Activated T-helper 2 cell treated with anti-CD3 and anti-CD28 coated beads, Interferon-gamma antibody, Interleukin-2, Interleukin-4, amounts not matched to agents 10 μg/mL and 5 μg/mL and 100 μg/mL, durations not matched to agents 14 hours and 24 hours and 36 hours (primary cell): Measurements from ENCODE around the gene CIAO3. TPM values are rescaled to one million over a fixed set of nuclear protein-coding genes. Genes with fewer than 3 reads are reported as not detected.

Experiments
- DNase-seq: peaks from one replicate; pipeline ENCODE4 v3.0.0; 2021; ENCODE audit warnings: low spot score
- H3K27ac Mint-ChIP-seq: one replicate; pipeline ENCODE4 v1.8.0; 2021; ENCODE audit warnings: mixed read lengths
- H3K27me3 Mint-ChIP-seq: one replicate; pipeline ENCODE4 v1.8.0; 2021; ENCODE audit warnings: low read depth, mixed read lengths
- H3K36me3 Mint-ChIP-seq: one replicate; pipeline ENCODE4 v1.8.0; 2021; ENCODE audit warnings: low read depth, mixed read lengths
- H3K4me1 Mint-ChIP-seq: one replicate; pipeline ENCODE4 v1.8.0; 2021; ENCODE audit warnings: low read depth, mixed read lengths
- H3K4me3 Mint-ChIP-seq: one replicate; pipeline ENCODE4 v1.8.0; 2021; ENCODE audit warnings: low read depth, mild to moderate bottlenecking, moderate library complexity, mixed read lengths
- H3K9me3 Mint-ChIP-seq: one replicate; pipeline ENCODE4 v1.8.0; 2021; ENCODE audit warnings: mixed read lengths
- intact Hi-C: fragments of 100-400 bp; cut with micrococcal nuclease; formaldehyde crosslinking; loops from one replicate; pipeline ENCODE4 v1.15.1; 2023
- total RNA-seq: library from RNA; stranded (reverse); gene quantifications from 2 replicates; pipeline ENCODE4 v1.2.3, GENCODE V29; 2022

Gene CIAO3
- total RNA-seq, 1 donor from 2014 or later: 43.4 TPM

DNA sequence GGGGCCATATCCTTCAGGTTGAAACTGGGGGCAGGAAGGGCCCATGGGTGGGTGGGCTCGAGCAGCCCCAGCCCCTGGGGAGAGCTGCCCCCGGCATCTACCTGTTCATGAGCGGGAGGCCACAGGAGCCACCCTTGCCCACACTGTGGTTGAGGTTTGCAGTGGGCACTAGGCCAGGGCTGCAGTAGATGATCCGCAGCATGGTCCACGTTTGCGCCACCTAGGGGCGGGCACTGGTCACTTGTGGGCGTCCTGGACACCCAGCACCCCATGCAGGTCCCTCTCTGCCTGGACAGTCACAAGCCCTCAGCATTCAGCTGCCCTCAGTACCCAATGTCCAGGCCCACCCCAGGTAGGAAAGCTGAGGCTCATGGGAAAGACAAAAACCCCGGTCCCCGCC is 54.8 kb downstream of the CIAO3 start:
- no peak for DNase-seq
- Mint-ChIP-seq H3K9me3 (no peaks in the 10 kb centered on the region), H3K36me3 (peaks cover 34% of the 10 kb centered on the region), H3K27ac (no peak overlapping the region), H3K4me3 (peak overlapping the region; percentile 47), H3K4me1 (peaks cover 18% of the 10 kb centered on the region), H3K27me3 (no peaks in the 10 kb centered on the region)
- intact Hi-C loops: no loop called here

DNA sequence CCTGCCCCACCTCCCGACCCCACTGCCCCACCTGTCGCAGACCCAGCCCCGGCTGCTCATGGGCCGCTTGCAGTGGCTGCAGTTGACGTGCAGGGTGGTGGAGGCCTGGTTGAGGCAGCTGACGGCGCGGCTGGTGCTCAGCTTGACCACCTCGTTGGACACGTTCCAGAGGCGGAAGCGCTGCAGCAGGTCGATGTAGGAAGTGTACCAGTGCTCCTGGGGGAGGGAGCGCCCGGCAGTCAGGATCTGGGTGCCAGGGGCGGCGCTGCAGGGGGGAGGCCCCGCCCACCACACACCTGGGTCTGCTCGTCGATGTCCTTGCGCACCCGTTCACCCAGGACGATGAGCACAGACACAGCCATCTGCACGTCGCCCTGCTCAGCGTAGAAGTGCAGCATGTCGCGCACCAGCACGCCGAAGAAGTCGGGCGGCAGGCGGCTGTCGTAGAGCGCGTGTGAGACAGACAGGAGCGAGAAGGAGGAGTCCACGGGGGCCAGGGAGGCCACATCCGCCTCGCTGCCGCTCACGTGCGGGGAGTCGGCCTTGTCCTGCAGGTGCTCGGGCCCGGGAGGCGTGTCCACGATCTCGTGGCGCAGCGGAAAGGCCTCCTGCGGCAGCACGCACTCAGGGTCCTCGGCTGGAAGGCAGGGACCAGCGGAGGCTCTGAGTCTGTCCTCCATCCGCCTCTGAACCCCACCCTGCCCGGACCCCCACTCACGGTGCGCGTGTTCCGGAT is 55.7 kb downstream of the CIAO3 start:
- H3K27me3 Mint-ChIP-seq: no peaks in the 10 kb centered on the region
- DNase-seq: no peak
- intact Hi-C loops: loop anchor here (5.0 kb wide), 2 partner anchors 48 to 98 kb away; partner anchors contain the start of gene METTL26
- peaks cover 33% of the 10 kb centered on the region for H3K36me3 Mint-ChIP-seq
- H3K4me1 Mint-ChIP-seq: peaks cover 18% of the 10 kb centered on the region
- H3K9me3 Mint-ChIP-seq: no peaks in the 10 kb centered on the region
- H3K27ac Mint-ChIP-seq: no peak overlapping the region
- no peak overlapping the region for H3K4me3 Mint-ChIP-seq

DNA sequence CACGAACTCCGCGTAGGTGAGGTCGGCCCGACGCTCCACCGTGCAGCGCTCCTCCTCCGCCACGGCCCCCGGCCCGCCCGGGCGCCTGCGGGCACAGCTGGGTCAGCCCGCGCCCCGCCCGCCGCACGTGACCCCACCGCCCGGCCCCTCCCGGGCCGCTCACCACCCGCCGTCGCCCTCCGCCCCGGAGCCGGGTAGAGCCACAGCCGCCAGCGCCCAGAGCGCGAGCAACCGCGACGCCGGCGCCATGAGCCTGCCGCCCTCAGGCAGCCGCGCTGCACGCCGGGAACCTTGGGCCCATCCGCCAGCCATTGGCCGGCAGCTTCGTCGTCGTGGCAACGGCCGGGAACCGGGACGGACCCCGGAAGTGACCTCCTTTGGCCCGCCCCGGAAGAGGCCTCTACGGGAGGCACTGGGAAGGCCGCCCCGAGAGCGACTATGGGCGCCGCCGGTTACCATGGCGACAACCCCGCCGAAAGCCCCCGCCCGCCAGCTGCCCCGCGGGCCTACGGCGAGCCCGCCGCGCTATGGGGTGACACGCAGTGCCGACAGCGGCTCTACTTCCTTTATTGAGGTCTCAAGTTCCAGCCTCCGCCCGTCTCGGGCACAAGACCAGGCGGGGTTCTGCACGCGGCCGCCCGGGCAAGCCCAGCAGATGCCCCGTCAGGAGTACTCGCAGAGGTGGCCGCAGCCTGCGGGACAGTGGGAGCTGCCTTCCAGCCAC is 56.6 kb downstream of the CIAO3 start, which contains the start of gene JMJD8:
JMJD8 (minus strand) TSS at position 264 of the 724 bp plus-strand sequence; CDS start at position 249, 15 bp downstream.
- peaks cover 32% of the 10 kb centered on the region for H3K36me3 Mint-ChIP-seq
- peak within 1 kb of the TSS; percentile 52 for H3K27ac Mint-ChIP-seq
- peak within 1 kb of the TSS; percentile 76 for H3K4me3 Mint-ChIP-seq
- no peaks in the 10 kb centered on the region for H3K9me3 Mint-ChIP-seq
- no peaks in the 10 kb centered on the region for H3K27me3 Mint-ChIP-seq
- peak; percentile 95 for DNase-seq
- H3K4me1 Mint-ChIP-seq: peaks cover 15% of the 10 kb centered on the region
- intact Hi-C loops: loop anchor here (5.0 kb wide), 2 partner anchors 47 to 97 kb away; partner anchors contain the start of gene METTL26

DNA sequence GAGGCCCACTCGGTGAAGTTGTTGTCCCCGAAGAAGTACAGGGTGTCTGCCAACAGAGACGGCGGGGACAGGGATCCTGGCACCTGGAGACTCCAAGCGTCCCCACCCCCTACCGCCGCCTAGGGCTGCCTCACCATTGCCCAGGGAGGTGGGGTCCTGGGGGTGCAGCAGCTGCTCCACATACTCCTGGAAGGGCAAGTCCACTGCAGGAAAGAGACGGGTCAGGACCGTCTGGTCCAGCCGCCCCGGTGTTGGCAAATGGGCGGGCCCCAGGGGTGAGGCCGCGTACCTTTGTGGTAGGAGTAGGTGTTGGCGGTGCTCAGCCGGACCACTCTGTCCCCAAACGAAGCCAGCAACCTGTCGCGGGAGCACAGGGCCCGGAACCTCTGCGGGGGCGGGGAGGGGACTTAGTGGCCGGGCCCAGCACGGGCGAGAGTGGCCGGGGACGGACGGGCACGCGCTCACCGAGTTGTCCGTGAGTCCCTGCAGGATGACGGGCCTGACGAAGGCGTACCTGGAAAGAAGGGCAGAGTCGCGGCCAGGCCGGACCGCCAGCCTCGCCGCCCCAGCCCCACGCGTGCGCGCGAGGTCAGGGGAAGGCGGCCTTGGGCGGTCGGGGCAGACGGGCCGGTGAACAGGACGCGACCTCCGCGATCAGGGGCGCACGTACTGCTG is 57.3 kb downstream of the CIAO3 start:
- H3K27ac Mint-ChIP-seq: peak overlapping the region; percentile 52
- intact Hi-C loops: loop anchor here (5.0 kb wide), 2 partner anchors 46 to 96 kb away; partner anchors contain the start of gene METTL26
- DNase-seq: no peak
- no peaks in the 10 kb centered on the region for H3K27me3 Mint-ChIP-seq
- H3K36me3 Mint-ChIP-seq: peaks cover 32% of the 10 kb centered on the region
- peaks cover 14% of the 10 kb centered on the region for H3K4me1 Mint-ChIP-seq
- peak overlapping the region; percentile 76 for H3K4me3 Mint-ChIP-seq
- H3K9me3 Mint-ChIP-seq: no peaks in the 10 kb centered on the region

DNA sequence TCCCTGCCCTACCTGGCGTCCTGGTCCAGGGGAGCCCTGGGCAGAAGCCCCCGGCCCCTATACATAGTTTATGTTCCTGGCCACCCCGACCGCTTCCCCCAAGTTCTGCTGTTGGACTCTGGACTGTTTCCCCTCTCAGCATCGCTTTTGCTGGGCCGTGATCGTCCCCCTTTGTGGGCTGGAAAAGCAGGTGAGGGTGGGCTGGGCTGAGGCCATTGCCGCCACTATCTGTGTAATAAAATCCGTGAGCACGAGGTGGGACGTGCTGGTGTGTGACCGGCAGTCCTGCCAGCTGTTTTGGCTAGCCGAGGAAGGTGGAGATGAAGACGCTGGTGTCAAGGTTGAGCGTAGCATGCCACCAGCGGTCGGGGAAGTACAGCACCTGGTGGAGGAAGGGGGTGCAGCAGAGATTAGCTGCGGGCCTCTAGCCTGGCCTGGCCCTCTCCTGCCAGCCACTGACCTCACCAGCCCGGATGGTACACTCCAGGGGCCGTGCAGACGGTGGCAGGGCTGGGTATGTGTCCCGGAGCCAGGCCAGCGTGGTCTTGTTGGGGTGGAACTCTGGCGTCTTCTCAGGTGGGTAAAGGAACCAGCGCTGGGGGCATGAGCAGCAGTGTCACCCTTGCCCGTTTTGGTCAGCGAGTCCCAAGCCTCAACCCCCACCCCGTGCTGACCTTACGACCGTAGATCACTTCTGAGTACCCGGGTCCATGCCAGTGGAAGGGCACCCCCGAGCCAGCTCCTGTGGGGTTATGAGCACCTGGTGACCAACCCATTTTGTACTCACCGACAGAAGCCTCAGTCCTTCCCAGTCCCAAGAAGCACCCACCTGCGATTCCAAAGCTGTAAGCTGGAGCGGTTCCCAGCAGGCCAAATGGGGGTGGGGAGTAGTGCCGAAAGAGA is 58.1 kb downstream of the CIAO3 start:
- intact Hi-C loops: loop anchor here (5.0 kb wide), 2 partner anchors 45 to 95 kb away; partner anchors contain the start of gene METTL26
- DNase-seq: no peak
- Mint-ChIP-seq H3K4me3 (peak overlapping the region; percentile 76), H3K27me3 (no peaks in the 10 kb centered on the region), H3K9me3 (no peaks in the 10 kb centered on the region), H3K27ac (no peak overlapping the region), H3K36me3 (peaks cover 32% of the 10 kb centered on the region), H3K4me1 (peaks cover 14% of the 10 kb centered on the region)

DNA sequence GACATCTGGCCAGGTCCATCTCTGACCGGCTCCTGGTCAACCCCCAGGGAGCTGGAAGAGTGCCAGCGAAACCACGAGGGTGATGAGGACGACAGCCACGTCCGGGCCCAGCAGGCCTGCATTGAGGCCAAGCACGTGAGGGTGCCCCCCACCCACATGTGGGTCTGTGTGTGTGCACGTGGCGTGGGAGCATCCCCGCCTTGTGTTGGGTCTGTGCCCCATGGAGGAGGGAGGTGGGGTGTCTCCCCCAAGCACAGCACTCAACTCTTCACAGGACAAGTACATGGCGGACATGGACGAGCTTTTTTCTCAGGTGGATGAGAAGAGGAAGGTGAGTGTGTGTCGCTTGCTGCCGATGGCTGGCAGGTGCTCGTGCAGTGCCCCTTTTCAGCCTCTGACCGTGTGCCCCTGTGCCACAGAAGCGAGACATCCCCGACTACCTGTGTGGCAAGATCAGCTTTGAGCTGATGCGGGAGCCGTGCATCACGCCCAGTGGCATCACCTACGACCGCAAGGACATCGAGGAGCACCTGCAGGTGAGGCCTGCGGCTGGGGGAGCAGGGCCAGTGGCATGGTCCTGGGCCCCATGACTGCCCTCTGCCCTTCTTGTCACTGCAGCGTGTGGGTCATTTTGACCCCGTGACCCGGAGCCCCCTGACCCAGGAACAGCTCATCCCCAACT is 58.9 kb downstream of the CIAO3 start:
- Mint-ChIP-seq H3K4me3 (peak overlapping the region; percentile 76), H3K36me3 (peaks cover 32% of the 10 kb centered on the region), H3K4me1 (peaks cover 14% of the 10 kb centered on the region), H3K27me3 (no peaks in the 10 kb centered on the region), H3K9me3 (no peaks in the 10 kb centered on the region), H3K27ac (no peak overlapping the region)
- DNase-seq: no peak
- intact Hi-C loops: loop anchor here (5.0 kb wide), 2 partner anchors 45 to 95 kb away; partner anchors contain the start of gene METTL26

DNA sequence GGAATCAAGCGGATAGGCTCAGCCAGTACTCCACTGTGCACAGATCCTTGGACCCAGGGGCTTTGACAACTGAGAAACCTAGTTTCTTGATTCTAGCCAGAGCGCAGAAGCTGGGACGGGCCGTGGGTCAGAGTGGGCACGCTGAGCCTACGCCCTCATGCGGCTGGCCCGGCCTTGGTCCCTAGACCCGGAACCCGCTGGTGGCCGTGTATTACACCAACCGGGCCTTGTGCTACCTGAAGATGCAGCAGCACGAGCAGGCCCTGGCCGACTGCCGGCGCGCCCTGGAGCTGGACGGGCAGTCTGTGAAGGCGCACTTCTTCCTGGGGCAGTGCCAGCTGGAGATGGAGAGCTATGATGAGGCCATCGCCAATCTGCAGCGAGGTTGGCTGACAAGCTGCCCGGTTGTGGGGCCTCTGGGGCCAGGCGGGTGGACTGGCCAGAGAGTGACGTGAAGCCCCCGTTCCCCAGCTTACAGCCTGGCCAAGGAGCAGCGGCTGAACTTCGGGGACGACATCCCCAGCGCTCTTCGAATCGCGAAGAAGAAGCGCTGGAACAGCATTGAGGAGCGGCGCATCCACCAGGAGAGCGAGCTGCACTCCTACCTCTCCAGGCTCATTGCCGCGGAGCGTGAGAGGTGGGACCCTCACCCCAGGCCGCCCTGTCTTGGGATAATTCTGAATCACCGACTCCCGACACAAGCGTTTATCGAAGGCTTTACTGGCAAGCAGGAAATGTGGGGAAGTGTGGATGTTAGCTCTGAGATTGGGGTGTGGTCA is 59.6 kb downstream of the CIAO3 start:
- Mint-ChIP-seq H3K27ac (no peak overlapping the region), H3K36me3 (peaks cover 30% of the 10 kb centered on the region), H3K4me1 (peaks cover 14% of the 10 kb centered on the region), H3K4me3 (peak overlapping the region; percentile 76), H3K9me3 (no peaks in the 10 kb centered on the region), H3K27me3 (no peaks in the 10 kb centered on the region)
- intact Hi-C loops: loop anchor here (5.0 kb wide), 2 partner anchors 44 to 94 kb away; partner anchors contain the start of gene METTL26
- no peak for DNase-seq

DNA sequence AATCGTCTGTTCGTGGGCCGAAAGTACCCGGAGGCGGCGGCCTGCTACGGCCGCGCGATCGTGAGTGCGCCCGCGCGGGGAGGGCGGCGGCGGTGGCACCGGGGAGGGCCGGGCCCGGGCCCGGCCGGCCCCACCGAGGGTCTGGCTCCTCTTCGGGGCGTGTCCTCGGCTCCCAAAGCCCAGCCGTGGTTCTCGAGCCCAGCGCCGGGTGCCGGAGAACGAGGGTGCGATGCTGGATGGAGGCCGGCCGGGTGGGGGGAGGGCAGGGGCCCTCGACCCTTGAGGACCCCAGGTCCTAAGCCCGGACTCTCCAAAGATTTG is 60.2 kb downstream of the CIAO3 start:
- no peak overlapping the region for H3K27ac Mint-ChIP-seq
- no peak for DNase-seq
- intact Hi-C loops: loop anchor here (5.0 kb wide), 2 partner anchors 43 to 93 kb away; partner anchors contain the start of gene METTL26
- peaks cover 12% of the 10 kb centered on the region for H3K4me1 Mint-ChIP-seq
- no peaks in the 10 kb centered on the region for H3K27me3 Mint-ChIP-seq
- H3K9me3 Mint-ChIP-seq: no peaks in the 10 kb centered on the region
- peaks cover 25% of the 10 kb centered on the region for H3K36me3 Mint-ChIP-seq
- H3K4me3 Mint-ChIP-seq: peak overlapping the region; percentile 76

DNA sequence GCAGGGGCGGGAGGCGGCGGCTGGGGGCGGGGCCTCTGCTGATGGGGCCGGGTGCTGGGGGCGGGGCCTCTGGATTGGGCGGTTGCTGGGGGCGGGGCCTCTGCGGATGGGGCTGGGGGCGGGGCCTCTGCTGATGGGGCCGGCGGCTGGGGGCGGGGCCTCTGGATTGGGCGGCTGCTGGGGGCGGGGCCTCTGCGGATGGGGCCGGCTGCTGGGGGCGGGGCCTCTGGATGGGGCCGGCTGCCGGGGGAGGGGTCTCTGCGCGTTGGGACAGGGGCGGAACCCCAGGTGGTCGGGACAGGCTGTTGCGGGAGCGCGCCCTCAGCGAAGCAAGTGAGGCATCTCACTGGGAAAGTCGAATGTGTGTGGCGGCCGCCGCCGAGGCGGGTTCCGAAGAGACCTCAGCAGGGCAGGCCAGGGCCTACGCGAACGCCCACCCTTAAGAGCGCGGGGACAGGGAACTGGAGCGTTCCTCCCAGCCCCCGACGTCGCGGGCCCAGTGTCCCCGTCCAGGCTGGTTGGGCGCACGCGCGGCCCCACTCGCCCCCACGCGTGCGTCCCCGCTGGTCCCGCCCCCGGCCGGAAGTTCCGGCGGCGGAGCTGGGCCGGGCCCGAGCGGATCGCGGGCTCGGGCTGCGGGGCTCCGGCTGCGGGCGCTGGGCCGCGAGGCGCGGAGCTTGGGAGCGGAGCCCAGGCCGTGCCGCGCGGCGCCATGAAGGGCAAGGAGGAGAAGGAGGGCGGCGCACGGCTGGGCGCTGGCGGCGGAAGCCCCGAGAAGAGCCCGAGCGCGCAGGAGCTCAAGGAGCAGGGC is 60.8 kb downstream of the CIAO3 start, which contains the start of gene STUB1:
STUB1 (plus strand) TSS at position 597 of the 811 bp plus-strand sequence; CDS start at position 713, 116 bp downstream.
- Mint-ChIP-seq H3K27me3 (peaks cover 3% of the 10 kb centered on the region), H3K4me1 (peaks cover 12% of the 10 kb centered on the region), H3K27ac (peak within 1 kb of the TSS; percentile 78), H3K9me3 (no peaks in the 10 kb centered on the region), H3K4me3 (peak within 1 kb of the TSS; percentile 82), H3K36me3 (peaks cover 25% of the 10 kb centered on the region)
- DNase-seq: peak; percentile 82
- intact Hi-C loops: loop anchor here (5.0 kb wide), 2 partner anchors 43 to 93 kb away; partner anchors contain the start of gene METTL26
